Gastroesophageal sphincter (tissue), 3 donors: Measurements from ENCODE around the gene HTR3E.

Source experiments
- POLR2A ChIP-seq, 2 donors: fragments of 450-650 bp; IDR thresholded peaks; one replicate each; pipeline ENCODE4 v1.6.1; 2017; ENCODE audit warnings: antibody characterized with exemption in 2 of 2, mild to moderate bottlenecking in 2 of 2, moderate library complexity in 1 of 2
- TF ChIP-seq, protein P1 (sequence below), 4 experiments: fragments of 200-600 bp in 2 of 4; fragments of 450-650 bp in 2 of 4; sonication (generic) in 1 of 4; IDR thresholded peaks; one replicate each; pipeline ENCODE4 v1.5.1; 2017 to 2019; ENCODE audit warnings: antibody characterized with exemption in 4 of 4, mild to moderate bottlenecking in 2 of 4, moderate library complexity in 2 of 4

DNA sequence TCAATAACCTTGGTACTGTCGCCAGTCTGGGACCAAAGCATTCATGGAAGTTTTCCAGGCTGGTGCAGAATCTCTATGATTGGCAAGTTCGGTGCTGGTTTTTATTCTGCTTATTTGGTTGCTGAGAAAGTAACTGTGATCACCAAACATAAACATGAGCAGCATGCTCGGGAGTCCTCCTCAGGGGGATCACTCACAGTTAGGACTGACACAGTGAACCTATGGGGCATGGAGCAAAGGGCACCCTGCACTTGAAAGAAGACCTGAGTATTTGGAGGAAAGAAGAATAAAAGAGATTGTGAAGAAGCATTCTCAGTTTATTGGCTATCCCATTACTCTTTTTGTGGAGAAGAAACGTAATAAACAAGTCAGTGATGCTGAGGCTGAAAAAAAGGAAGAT lies 19.2 kb downstream of the HTR3E start:
- no peak for TF ChIP-seq POLR2A (IDR thresholded peaks at IDR 0.05)
- TF ChIP-seq, protein P1, sequence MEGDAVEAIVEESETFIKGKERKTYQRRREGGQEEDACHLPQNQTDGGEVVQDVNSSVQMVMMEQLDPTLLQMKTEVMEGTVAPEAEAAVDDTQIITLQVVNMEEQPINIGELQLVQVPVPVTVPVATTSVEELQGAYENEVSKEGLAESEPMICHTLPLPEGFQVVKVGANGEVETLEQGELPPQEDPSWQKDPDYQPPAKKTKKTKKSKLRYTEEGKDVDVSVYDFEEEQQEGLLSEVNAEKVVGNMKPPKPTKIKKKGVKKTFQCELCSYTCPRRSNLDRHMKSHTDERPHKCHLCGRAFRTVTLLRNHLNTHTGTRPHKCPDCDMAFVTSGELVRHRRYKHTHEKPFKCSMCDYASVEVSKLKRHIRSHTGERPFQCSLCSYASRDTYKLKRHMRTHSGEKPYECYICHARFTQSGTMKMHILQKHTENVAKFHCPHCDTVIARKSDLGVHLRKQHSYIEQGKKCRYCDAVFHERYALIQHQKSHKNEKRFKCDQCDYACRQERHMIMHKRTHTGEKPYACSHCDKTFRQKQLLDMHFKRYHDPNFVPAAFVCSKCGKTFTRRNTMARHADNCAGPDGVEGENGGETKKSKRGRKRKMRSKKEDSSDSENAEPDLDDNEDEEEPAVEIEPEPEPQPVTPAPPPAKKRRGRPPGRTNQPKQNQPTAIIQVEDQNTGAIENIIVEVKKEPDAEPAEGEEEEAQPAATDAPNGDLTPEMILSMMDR (IDR thresholded peaks at IDR 0.05), result no peak
